WTC11 (cell line): ENCODE data around the gene EML6. TPM values are rescaled to one million over a fixed set of nuclear protein-coding genes. Genes with fewer than 3 reads are reported as not detected.

Experiments used
- ATAC-seq: fragments of 200-7000 bp; cut with Tn5 transposase; 2 replicates; pipeline ENCODE4 v1.10.0; 2021; ENCODE audit warnings: mild to moderate bottlenecking, moderate library complexity
- CTCF ChIA-PET: fragments of 300-600 bp; sonication (Branson Sonifier 250); formaldehyde crosslinking; loops from one replicate; lab custom pipeline; 2021; ENCODE audit warnings: antibody characterized with exemption; lab: Charles Lee
- POLR2A ChIA-PET: fragments of 350-600 bp; sonication (Branson Sonifier 250); formaldehyde crosslinking; loops from one replicate; lab custom pipeline; 2021; ENCODE audit warnings: antibody characterized with exemption; lab: Charles Lee
- DNase-seq: peaks from one replicate; pipeline ENCODE4 v3.0.0; 2021; ENCODE audit warnings: low spot score
- H3K27ac Mint-ChIP-seq: 2 replicates; pipeline ENCODE4 v1.8.0; 2021; ENCODE audit warnings: mixed read lengths
- H3K27me3 Mint-ChIP-seq: 2 replicates; pipeline ENCODE4 v1.8.0; 2021; ENCODE audit warnings: low read depth, mild to moderate bottlenecking, moderate library complexity, mixed read lengths
- H3K36me3 Mint-ChIP-seq: 2 replicates; pipeline ENCODE4 v1.8.0; 2021; ENCODE audit warnings: mixed read lengths
- H3K4me1 Mint-ChIP-seq: 2 replicates; pipeline ENCODE4 v1.8.0; 2022; ENCODE audit warnings: mixed read lengths
- H3K4me3 Mint-ChIP-seq: 2 replicates; pipeline ENCODE4 v1.8.0; 2021; ENCODE audit warnings: mild to moderate bottlenecking, moderate library complexity, mixed read lengths
- H3K9me3 Mint-ChIP-seq: 2 replicates; pipeline ENCODE4 v1.8.0; 2021; ENCODE audit warnings: mixed read lengths
- ARID4B ChIP-seq: sonication (generic); formaldehyde crosslinking; IDR thresholded peaks from 2 replicates; pipeline ENCODE4 v1.8.0; 2023; ENCODE audit warnings: missing genetic modification reagents, mild to moderate bottlenecking, borderline replicate concordance
- CREB1 ChIP-seq: sonication (generic); formaldehyde crosslinking; IDR thresholded peaks from 2 replicates; pipeline ENCODE4 v1.8.0; 2023; ENCODE audit warnings: mild to moderate bottlenecking, missing genetic modification reagents
- ETV6 ChIP-seq: sonication (generic); formaldehyde crosslinking; IDR thresholded peaks from 2 replicates; pipeline ENCODE4 v1.8.1; 2022; ENCODE audit warnings: mild to moderate bottlenecking, missing genetic modification reagents
- IRF2 ChIP-seq: sonication (generic); formaldehyde crosslinking; IDR thresholded peaks from 2 replicates; pipeline ENCODE4 v1.8.0; 2022; ENCODE audit warnings: low read depth, missing genetic modification reagents, borderline replicate concordance
- NFATC4 ChIP-seq: fragments of 250-450 bp; sonication (Bioruptor Pico); IDR thresholded peaks from 2 replicates; pipeline ENCODE4 v1.9.0; 2021; ENCODE audit warnings: mild to moderate bottlenecking
- PRRX2 ChIP-seq: fragments of 250-450 bp; sonication (Bioruptor Pico); IDR thresholded peaks from 2 replicates; pipeline ENCODE4 v1.8.0; 2021; ENCODE audit warnings: mild to moderate bottlenecking
- TEAD4 ChIP-seq: sonication (generic); formaldehyde crosslinking; IDR thresholded peaks from 2 replicates; pipeline ENCODE4 v1.8.0; 2022; ENCODE audit warnings: mild to moderate bottlenecking, missing genetic modification reagents
- TP53 ChIP-seq: sonication (generic); formaldehyde crosslinking; IDR thresholded peaks from 2 replicates; pipeline ENCODE4 v1.8.1; 2023; ENCODE audit warnings: mild to moderate bottlenecking, missing genetic modification reagents
- ZNF671 ChIP-seq: fragments of 250-450 bp; sonication (Bioruptor Pico); IDR thresholded peaks from 2 replicates; pipeline ENCODE4 v1.8.0; 2021; ENCODE audit warnings: mild to moderate bottlenecking
- total RNA-seq: library from RNA; stranded (reverse); gene quantifications from 3 replicates; pipeline ENCODE4 v1.2.3, GENCODE V29; 2021
- TF ChIP-seq, protein P1 (sequence below): sonication (generic); formaldehyde crosslinking; IDR thresholded peaks from 2 replicates; pipeline ENCODE4 v1.8.1; 2023; ENCODE audit warnings: mild to moderate bottlenecking, missing genetic modification reagents, moderate library complexity
- TF ChIP-seq, protein P2 (sequence below): sonication (generic); formaldehyde crosslinking; IDR thresholded peaks from 2 replicates; pipeline ENCODE4 v1.8.0; 2023; ENCODE audit warnings: mild to moderate bottlenecking, missing genetic modification reagents
- TF ChIP-seq, protein P3 (sequence below): fragments of 250-450 bp; sonication (Bioruptor Pico); IDR thresholded peaks from 2 replicates; pipeline ENCODE4 v2.1.2; 2022; ENCODE audit warnings: mild to moderate bottlenecking, moderate library complexity

EML6 gene
- total RNA-seq, 1 experiment from 2014 or later, result 2.1 TPM

DNA sequence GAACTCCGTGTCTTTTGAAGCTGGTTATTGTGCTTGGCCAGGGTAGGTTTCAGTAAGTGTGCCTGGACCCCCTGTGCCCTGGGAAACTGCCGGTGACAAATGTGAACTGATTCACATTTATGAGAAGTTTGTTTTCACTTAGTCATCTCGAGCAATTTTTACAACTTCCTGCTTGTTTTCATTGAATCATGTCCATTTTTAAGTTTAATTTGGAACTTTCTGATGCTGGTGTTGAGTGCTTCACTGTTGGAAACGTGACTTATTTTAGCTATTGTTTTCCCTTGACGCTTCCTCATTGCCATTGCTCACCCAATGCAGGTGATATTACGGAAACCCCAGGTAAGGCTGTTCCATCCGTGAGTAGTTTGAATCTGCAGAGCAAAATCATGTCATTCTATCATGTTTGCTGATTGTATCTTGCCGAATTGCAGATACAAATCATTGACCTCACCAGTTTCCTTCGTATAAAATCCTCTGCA lies 229.6 kb downstream of the EML6 start:
- no peaks in the 10 kb centered on the region for H3K36me3 Mint-ChIP-seq
- no peak overlapping the region for H3K27ac Mint-ChIP-seq
- H3K9me3 Mint-ChIP-seq, result no peaks in the 10 kb centered on the region
- peaks cover 23% of the 10 kb centered on the region for H3K4me1 Mint-ChIP-seq
- no peak for ATAC-seq
- H3K4me3 Mint-ChIP-seq, result no peak overlapping the region
- no peaks in the 10 kb centered on the region for H3K27me3 Mint-ChIP-seq
- POLR2A ChIA-PET, result no interaction called here
- DNase-seq, result no peak
- no peak for TF ChIP-seq TEAD4 (CRISPR knock-in tag)
- TF ChIP-seq, protein P1, sequence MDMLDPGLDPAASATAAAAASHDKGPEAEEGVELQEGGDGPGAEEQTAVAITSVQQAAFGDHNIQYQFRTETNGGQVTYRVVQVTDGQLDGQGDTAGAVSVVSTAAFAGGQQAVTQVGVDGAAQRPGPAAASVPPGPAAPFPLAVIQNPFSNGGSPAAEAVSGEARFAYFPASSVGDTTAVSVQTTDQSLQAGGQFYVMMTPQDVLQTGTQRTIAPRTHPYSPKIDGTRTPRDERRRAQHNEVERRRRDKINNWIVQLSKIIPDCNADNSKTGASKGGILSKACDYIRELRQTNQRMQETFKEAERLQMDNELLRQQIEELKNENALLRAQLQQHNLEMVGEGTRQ, result no peak
- no peak for TF ChIP-seq CREB1
- TF ChIP-seq TP53 (CRISPR knock-in tag), result no peak
- no peak for TF ChIP-seq IRF2
- CTCF ChIA-PET, result no interaction called here

DNA sequence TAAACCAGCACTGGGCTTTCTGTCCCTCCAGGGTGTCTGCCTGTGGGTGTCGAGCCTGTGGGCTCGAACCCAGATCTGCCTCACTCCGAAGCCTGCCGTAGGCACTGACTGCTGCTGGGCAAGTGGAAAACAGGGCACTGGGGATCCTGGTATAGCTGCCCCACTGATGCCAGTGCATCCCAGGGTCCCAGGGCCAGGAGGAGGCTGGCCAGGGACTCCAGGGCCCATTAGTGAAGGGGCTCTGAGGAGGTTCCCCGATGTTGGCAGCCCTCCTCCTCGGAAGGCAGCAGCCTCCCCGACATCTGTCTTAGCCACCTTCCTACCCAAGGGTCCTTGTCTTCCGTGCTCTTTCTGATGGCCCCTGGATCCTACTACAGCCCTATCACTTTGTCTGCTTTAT lies 230.7 kb downstream of the EML6 start:
- DNase-seq, result no peak
- no peak for ATAC-seq
- H3K9me3 Mint-ChIP-seq, result no peaks in the 10 kb centered on the region
- TF ChIP-seq ETV6 (CRISPR knock-in tag) (no peak), ZNF671 (CRISPR knock-in tag) (no peak), PRRX2 (no peak), ARID4B (CRISPR knock-in tag) (no peak), NFATC4 (no peak)
- TF ChIP-seq, protein P2, sequence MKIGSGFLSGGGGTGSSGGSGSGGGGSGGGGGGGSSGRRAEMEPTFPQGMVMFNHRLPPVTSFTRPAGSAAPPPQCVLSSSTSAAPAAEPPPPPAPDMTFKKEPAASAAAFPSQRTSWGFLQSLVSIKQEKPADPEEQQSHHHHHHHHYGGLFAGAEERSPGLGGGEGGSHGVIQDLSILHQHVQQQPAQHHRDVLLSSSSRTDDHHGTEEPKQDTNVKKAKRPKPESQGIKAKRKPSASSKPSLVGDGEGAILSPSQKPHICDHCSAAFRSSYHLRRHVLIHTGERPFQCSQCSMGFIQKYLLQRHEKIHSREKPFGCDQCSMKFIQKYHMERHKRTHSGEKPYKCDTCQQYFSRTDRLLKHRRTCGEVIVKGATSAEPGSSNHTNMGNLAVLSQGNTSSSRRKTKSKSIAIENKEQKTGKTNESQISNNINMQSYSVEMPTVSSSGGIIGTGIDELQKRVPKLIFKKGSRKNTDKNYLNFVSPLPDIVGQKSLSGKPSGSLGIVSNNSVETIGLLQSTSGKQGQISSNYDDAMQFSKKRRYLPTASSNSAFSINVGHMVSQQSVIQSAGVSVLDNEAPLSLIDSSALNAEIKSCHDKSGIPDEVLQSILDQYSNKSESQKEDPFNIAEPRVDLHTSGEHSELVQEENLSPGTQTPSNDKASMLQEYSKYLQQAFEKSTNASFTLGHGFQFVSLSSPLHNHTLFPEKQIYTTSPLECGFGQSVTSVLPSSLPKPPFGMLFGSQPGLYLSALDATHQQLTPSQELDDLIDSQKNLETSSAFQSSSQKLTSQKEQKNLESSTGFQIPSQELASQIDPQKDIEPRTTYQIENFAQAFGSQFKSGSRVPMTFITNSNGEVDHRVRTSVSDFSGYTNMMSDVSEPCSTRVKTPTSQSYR (CRISPR knock-in tag), result no peak
- TF ChIP-seq, protein P3, sequence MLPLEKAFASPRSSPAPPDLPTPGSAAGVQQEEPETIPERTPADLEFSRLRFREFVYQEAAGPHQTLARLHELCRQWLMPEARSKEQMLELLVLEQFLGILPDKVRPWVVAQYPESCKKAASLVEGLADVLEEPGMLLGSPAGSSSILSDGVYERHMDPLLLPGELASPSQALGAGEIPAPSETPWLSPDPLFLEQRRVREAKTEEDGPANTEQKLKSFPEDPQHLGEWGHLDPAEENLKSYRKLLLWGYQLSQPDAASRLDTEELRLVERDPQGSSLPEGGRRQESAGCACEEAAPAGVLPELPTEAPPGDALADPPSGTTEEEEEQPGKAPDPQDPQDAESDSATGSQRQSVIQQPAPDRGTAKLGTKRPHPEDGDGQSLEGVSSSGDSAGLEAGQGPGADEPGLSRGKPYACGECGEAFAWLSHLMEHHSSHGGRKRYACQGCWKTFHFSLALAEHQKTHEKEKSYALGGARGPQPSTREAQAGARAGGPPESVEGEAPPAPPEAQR (CRISPR knock-in tag), result no peak
- TF ChIP-seq, all 79 proteins: peak for 0
- peaks cover 18% of the 10 kb centered on the region for H3K4me1 Mint-ChIP-seq
- H3K27ac Mint-ChIP-seq, result no peak overlapping the region
- CTCF ChIA-PET, result no interaction called here
- no peak overlapping the region for H3K4me3 Mint-ChIP-seq
- H3K36me3 Mint-ChIP-seq, result no peaks in the 10 kb centered on the region
- H3K27me3 Mint-ChIP-seq, result no peaks in the 10 kb centered on the region
- POLR2A ChIA-PET, result no interaction called here

DNA sequence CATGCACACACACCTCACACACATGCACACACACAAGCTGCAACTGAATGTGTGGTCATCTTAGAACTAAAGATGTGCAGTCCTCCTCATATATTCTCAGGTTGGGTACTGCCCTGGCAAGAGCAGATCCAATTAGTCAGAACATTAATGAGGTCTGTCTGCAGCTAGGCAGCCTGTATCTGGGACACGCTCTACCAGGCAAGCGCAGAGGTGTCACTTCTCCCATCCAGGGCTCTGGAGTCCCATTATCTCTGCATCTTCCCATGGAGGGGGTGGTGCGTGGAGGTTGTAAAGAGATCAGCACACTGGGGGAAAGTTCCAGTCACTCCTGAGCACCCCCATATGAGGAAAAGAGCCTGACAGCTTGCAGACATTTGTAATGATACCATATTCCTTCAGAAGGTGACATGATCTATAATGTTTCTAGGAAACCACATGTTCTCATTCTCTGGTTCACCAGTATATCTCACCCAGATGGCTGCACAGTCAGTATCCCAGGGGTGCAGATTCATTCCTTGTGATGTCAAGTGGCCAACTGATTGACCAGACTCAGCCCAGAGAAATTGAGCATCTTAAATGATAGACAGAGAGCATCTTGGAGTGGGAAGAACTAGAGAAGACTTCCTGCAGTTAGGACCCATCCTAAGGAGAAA lies 231.4 kb downstream of the EML6 start:
- H3K4me3 Mint-ChIP-seq, result no peak overlapping the region
- no peak for TF ChIP-seq CREB1
- no peaks in the 10 kb centered on the region for H3K9me3 Mint-ChIP-seq
- no peaks in the 10 kb centered on the region for H3K27me3 Mint-ChIP-seq
- CTCF ChIA-PET, result no interaction called here
- DNase-seq, result no peak
- H3K27ac Mint-ChIP-seq, result no peak overlapping the region
- ATAC-seq, result no peak
- peaks cover 18% of the 10 kb centered on the region for H3K4me1 Mint-ChIP-seq
- POLR2A ChIA-PET, result no interaction called here
- H3K36me3 Mint-ChIP-seq, result no peaks in the 10 kb centered on the region
